A549 (cell line): ENCODE measurements around the gene RBL1. TPM values are rescaled to one million over a fixed set of nuclear protein-coding genes. Genes with fewer than 3 reads are reported as not detected.
A peak's percentile ranks its signal among the peaks of the same experiment; 100 is the strongest.

Experiments used
- ATAC-seq, 2 experiments: fragments of 200-7000 bp in 1 of 2; fragments of >200 bp in 1 of 2; cut with Nextera tagmentation in 1 of 2; cut with Tn5 transposase in 1 of 2; 3 replicates each; pipeline versions ENCODE4 v1.8.0 to v1.9.1; 2018 to 2020; ENCODE audit warnings: mild to moderate bottlenecking in 1 of 2, moderate library complexity in 1 of 2
- CTCF ChIA-PET: fragments of 300-600 bp; sonication (Branson Sonifier 250); formaldehyde crosslinking; extraction: SDS; loops from one replicate; lab custom pipeline; 2021; ENCODE audit warnings: antibody characterized with exemption, inconsistent platforms; lab: Yijun Ruan, JAX
- POLR2A ChIA-PET: fragments of 350-600 bp; formaldehyde crosslinking; extraction: SDS; loops from one replicate; lab custom pipeline; 2021; ENCODE audit warnings: antibody characterized with exemption, inconsistent platforms; lab: Yijun Ruan, JAX
- DNase-seq, 2 experiments: peaks; one replicate each; pipeline versions ENCODE4 v3.0.0 to v3.0.0-alpha.2; 2011 to 2016; ENCODE audit warnings: low read depth in 1 of 2, low spot score in 1 of 2
- FAIRE-seq: peaks from 2 replicates; lab custom pipeline; 2011; peaks lifted over from hg19 to GRCh38; lab: Jason Lieb, UNC
- H3K27ac ChIP-seq, 2 experiments: fragments of >200 bp; sonication (Bioruptor Twin); formaldehyde crosslinking; 3 replicates each; pipeline ENCODE4 v1.5.1; 2016 to 2017
- H3K4me1 ChIP-seq: fragments of >200 bp; sonication (Bioruptor Twin); formaldehyde crosslinking; 3 replicates; pipeline ENCODE4 v1.6.1; 2016
- H3K4me2 ChIP-seq: fragments of >200 bp; sonication (Bioruptor Twin); formaldehyde crosslinking; 3 replicates; pipeline ENCODE4 v1.6.1; 2016
- H3K4me3 ChIP-seq: fragments of >200 bp; sonication (Bioruptor Twin); formaldehyde crosslinking; 3 replicates; pipeline ENCODE4 v1.5.1; 2016
- H3K9me3 ChIP-seq: fragments of >200 bp; sonication (Bioruptor Twin); formaldehyde crosslinking; 3 replicates; pipeline ENCODE4 v1.6.1; 2016
- BHLHE40 ChIP-seq: IDR thresholded peaks from 2 replicates; pipeline ENCODE4 v1.6.1; 2012; ENCODE audit warnings: low read depth, low read length, inconsistent platforms
- CBX2 ChIP-seq: fragments of 200-600 bp; sonication (generic); IDR thresholded peaks from 2 replicates; pipeline ENCODE4 v1.6.1; 2016; ENCODE audit warnings: low read depth, mild to moderate bottlenecking, borderline replicate concordance
- EHF ChIP-seq: fragments of 250-450 bp; sonication (Bioruptor Pico); IDR thresholded peaks from 2 replicates; pipeline ENCODE4 v1.5.0; 2020; ENCODE audit warnings: mild to moderate bottlenecking
- EHMT2 ChIP-seq: fragments of 200-600 bp; sonication (generic); IDR thresholded peaks from 2 replicates; pipeline ENCODE4 v1.6.1; 2016; ENCODE audit warnings: antibody characterized with exemption, low read depth, mild to moderate bottlenecking, moderate library complexity
- EP300 ChIP-seq, 2 experiments: fragments of >200 bp; sonication (Bioruptor Twin); formaldehyde crosslinking; IDR thresholded peaks; 2 replicates in 1 of 2; 3 replicates in 1 of 2; pipeline ENCODE4 v1.6.1; 2016 to 2017
- FOSL2 ChIP-seq, 2 experiments: fragments of 450-650 bp in 1 of 2; fragments of >200 bp in 1 of 2; sonication (Bioruptor Twin) in 1 of 2; formaldehyde crosslinking; IDR thresholded peaks; 2 replicates each; pipeline versions ENCODE4 v1.5.0 to v1.6.1; 2016 to 2020; ENCODE audit warnings: mild to moderate bottlenecking in 1 of 2, moderate library complexity in 1 of 2
- FOXS1 ChIP-seq: fragments of 250-450 bp; sonication (Bioruptor Pico); IDR thresholded peaks from 2 replicates; pipeline ENCODE4 v1.5.0; 2020; ENCODE audit warnings: mild to moderate bottlenecking, moderate library complexity
- HDAC2 ChIP-seq: fragments of 200-600 bp; sonication (generic); IDR thresholded peaks from 2 replicates; pipeline ENCODE4 v1.6.1; 2016
- HEYL ChIP-seq: fragments of 250-450 bp; sonication (Bioruptor Pico); IDR thresholded peaks from 2 replicates; pipeline ENCODE4 v1.8.0; 2021; ENCODE audit warnings: mild to moderate bottlenecking, moderate library complexity
- HOXA7 ChIP-seq: fragments of 250-450 bp; sonication (Bioruptor Pico); IDR thresholded peaks from 2 replicates; pipeline ENCODE4 v1.5.0; 2020; ENCODE audit warnings: mild to moderate bottlenecking, moderate library complexity
- HOXB13 ChIP-seq: fragments of 250-450 bp; sonication (Bioruptor Pico); IDR thresholded peaks from 2 replicates; pipeline ENCODE4 v1.5.0; 2020; ENCODE audit warnings: low read depth, mild to moderate bottlenecking, moderate library complexity
- HOXB5 ChIP-seq: fragments of 250-450 bp; sonication (Bioruptor Pico); IDR thresholded peaks from 2 replicates; pipeline ENCODE4 v1.5.0; 2020; ENCODE audit warnings: mild to moderate bottlenecking, moderate library complexity
- JUNB ChIP-seq: fragments of >200 bp; sonication (Bioruptor Twin); formaldehyde crosslinking; IDR thresholded peaks from 2 replicates; pipeline ENCODE4 v1.6.1; 2016
- MYC ChIP-seq: IDR thresholded peaks from 2 replicates; pipeline ENCODE4 v1.6.1; 2012; ENCODE audit warnings: mild to moderate bottlenecking, inconsistent platforms, low read length, improper control_type of control experiment, borderline replicate concordance
- NFE2L2 ChIP-seq: fragments of 150-350 bp; conservative IDR thresholded peaks from 2 replicates; pipeline ENCODE4 v1.6.1; 2014; ENCODE audit warnings: low read length
- NPAS2 ChIP-seq: fragments of 250-450 bp; sonication (Bioruptor Pico); IDR thresholded peaks from 2 replicates; pipeline ENCODE4 v1.8.0; 2022; ENCODE audit warnings: mild to moderate bottlenecking, moderate library complexity, borderline replicate concordance
- PHF8 ChIP-seq: fragments of 200-600 bp; sonication (generic); IDR thresholded peaks from 2 replicates; pipeline ENCODE4 v1.6.1; 2016; ENCODE audit warnings: low read depth, mild to moderate bottlenecking, antibody characterized with exemption, moderate library complexity, borderline replicate concordance
- RAD21 ChIP-seq, 2 experiments: fragments of >200 bp in 1 of 2; sonication (Bioruptor Twin) in 1 of 2; formaldehyde crosslinking in 1 of 2; IDR thresholded peaks in 1 of 2; conservative IDR thresholded peaks in 1 of 2; 2 replicates in 1 of 2; 3 replicates in 1 of 2; pipeline ENCODE4 v1.6.1; 2012 to 2018; ENCODE audit warnings: inconsistent platforms in 1 of 2
- RARB ChIP-seq: fragments of 250-450 bp; sonication (Bioruptor Pico); IDR thresholded peaks from 2 replicates; pipeline ENCODE4 v1.8.0; 2021; ENCODE audit warnings: mild to moderate bottlenecking, moderate library complexity
- RNF2 ChIP-seq: fragments of 200-600 bp; sonication (generic); IDR thresholded peaks from 2 replicates; pipeline ENCODE4 v1.6.1; 2016; ENCODE audit warnings: low read depth, mild to moderate bottlenecking, antibody characterized with exemption, moderate library complexity, borderline replicate concordance
- SMC3 ChIP-seq: fragments of >200 bp; sonication (Bioruptor Twin); formaldehyde crosslinking; IDR thresholded peaks from 3 replicates; pipeline ENCODE4 v1.6.1; 2018; ENCODE audit warnings: inconsistent platforms
- TP53 ChIP-seq: fragments of 250-450 bp; sonication (Bioruptor Pico); IDR thresholded peaks from 2 replicates; pipeline ENCODE4 v1.5.0; 2021; ENCODE audit warnings: mild to moderate bottlenecking, moderate library complexity
- ZC3H11A ChIP-seq: fragments of 450-650 bp; IDR thresholded peaks from 2 replicates; pipeline ENCODE4 v1.6.1; 2014; ENCODE audit warnings: antibody characterized with exemption, mild to moderate bottlenecking
- WGBS: methylation state at CpG from one replicate; pipeline ENCODE4 v1.1.6; 2017; ENCODE audit errors: missing lambda C conversion rate; 5-methylcytosine and 5-hydroxymethylcytosine counted together
- polyA plus RNA-seq, 4 experiments: library from polyadenylated mRNA; depleted of rRNA in 3 of 4; stranded (reverse); fragments of >200 nt; fragmentation: RNase III in 1 of 4; extraction: RNeasy Plus Mini Kit Qiagen cat#74134 plus additional on column Dnase treatment in 1 of 4; gene quantifications; 2 replicates in 3 of 4; 3 replicates in 1 of 4; pipeline ENCODE4 v1.2.3, GENCODE V29; 2011 to 2017
- TF ChIP-seq, protein P1 (sequence below): fragments of >200 bp; sonication (Bioruptor Twin); formaldehyde crosslinking; IDR thresholded peaks from 3 replicates; pipeline ENCODE4 v1.5.1; 2016
- TF ChIP-seq, protein P2 (sequence below): fragments of 450-650 bp; IDR thresholded peaks from 2 replicates; pipeline ENCODE4 v1.6.1; 2014; ENCODE audit warnings: antibody characterized with exemption

RBL1 gene
- polyA plus RNA-seq, 2 of the 4 experiments (the other 2 are of a cell fraction): 10.2 to 17.1 TPM

DNA sequence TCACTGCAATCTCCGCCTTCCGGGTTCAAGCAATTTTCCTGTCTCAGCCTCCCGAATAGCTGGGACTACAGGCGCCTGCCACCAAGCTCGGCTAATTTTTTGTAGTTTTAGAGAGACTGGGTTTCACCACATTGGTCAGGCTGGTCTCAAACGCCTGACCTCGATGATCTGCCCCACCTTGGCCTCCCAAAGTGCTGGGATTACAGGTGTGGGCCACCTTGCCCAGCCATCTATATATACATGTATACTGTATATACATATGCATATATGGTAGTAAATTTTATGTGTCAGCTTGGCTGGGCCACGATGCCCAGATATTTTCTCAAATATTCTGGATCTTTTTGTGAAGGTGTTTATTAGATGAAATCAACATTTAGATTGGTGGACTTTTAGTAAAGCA, 18.8 kb downstream of the RBL1 start:
- 94% methylated on average over 8 of the region's 8 CpGs for WGBS
- no peak overlapping the region for H3K4me3 ChIP-seq
- POLR2A ChIA-PET: interaction anchor here (0.7 kb wide), 1 partner anchor 259 kb away, joined by 5 read pairs; no protein-coding TSS in a partner anchor
- FAIRE-seq: no peak
- no peak overlapping the region for H3K4me2 ChIP-seq
- no peak for ATAC-seq
- peaks cover 12% of the 10 kb centered on the region; the same call in 1 of the 3 replicates for H3K4me1 ChIP-seq
- peaks cover 4% of the 10 kb centered on the region; the same call in 1 of the 3 replicates for H3K9me3 ChIP-seq
- TF ChIP-seq HEYL: no peak
- CTCF ChIA-PET: interaction anchor here (0.7 to 1.0 kb wide), 2 partner anchors 35 to 145 kb away, joined by 3 to 5 read pairs; no protein-coding TSS in a partner anchor
- no peak overlapping the region for H3K27ac ChIP-seq
- no peak for DNase-seq

DNA sequence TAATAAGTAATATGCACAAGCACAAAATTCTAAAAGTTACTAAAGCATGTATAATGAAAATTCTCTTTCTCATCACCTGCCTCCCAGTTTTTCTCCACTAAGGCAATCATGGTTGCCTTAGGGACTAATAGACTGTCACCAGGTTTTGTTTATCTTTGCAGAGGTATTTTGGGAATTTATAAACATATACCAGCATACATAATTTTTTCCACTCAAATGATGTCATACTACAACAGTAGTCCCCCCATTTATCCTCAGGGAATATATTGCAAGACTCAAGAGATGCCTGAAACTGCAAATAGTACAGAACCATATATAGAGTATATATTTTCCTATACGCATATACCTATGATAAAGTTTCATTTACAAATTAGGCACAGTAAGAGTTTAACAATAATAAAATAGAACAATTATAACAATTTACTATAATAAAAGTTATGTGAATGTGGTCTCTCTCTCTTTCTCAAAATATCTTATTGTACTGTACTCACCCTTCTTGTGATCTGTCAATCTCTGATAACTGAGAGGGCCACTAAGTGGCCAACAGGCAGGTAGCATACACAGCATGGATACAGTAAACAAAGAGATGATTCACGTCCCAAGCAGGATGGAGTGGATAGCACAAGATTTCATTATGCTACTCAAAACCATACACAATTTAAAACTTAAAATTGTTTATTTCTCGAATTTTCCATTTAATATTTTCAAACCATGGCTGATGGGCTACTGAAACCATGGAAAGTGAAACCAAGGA, 19.7 kb downstream of the RBL1 start:
- TF ChIP-seq HOXB13 (CRISPR knock-in tag) (no peak), EP300 (IDR thresholded peaks at IDR 0.05) (no peak), BHLHE40 (no peak), SMC3 (no peak), NFE2L2 (no peak), RAD21 (conservative IDR thresholded peaks at IDR 0.05 in 1 of 2, IDR thresholded peaks at IDR 0.05 in 1 of 2) (no peak), HDAC2 (no peak), HOXB5 (CRISPR knock-in tag) (no peak), JUNB (no peak), TP53 (no peak), EHF (CRISPR knock-in tag) (no peak), PHF8 (no peak), RARB (CRISPR knock-in tag) (no peak)
- TF ChIP-seq, protein P1, sequence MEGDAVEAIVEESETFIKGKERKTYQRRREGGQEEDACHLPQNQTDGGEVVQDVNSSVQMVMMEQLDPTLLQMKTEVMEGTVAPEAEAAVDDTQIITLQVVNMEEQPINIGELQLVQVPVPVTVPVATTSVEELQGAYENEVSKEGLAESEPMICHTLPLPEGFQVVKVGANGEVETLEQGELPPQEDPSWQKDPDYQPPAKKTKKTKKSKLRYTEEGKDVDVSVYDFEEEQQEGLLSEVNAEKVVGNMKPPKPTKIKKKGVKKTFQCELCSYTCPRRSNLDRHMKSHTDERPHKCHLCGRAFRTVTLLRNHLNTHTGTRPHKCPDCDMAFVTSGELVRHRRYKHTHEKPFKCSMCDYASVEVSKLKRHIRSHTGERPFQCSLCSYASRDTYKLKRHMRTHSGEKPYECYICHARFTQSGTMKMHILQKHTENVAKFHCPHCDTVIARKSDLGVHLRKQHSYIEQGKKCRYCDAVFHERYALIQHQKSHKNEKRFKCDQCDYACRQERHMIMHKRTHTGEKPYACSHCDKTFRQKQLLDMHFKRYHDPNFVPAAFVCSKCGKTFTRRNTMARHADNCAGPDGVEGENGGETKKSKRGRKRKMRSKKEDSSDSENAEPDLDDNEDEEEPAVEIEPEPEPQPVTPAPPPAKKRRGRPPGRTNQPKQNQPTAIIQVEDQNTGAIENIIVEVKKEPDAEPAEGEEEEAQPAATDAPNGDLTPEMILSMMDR: no peak
- TF ChIP-seq, protein P2, sequence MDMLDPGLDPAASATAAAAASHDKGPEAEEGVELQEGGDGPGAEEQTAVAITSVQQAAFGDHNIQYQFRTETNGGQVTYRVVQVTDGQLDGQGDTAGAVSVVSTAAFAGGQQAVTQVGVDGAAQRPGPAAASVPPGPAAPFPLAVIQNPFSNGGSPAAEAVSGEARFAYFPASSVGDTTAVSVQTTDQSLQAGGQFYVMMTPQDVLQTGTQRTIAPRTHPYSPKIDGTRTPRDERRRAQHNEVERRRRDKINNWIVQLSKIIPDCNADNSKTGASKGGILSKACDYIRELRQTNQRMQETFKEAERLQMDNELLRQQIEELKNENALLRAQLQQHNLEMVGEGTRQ: no peak
- ATAC-seq (peak in 1 of 2 experiments; percentile 46; a peak in 2 of 6 replicates), FAIRE-seq (no peak), DNase-seq (no peak)
- H3K9me3 ChIP-seq: peaks cover 4% of the 10 kb centered on the region; the same call in 1 of the 3 replicates
- CTCF ChIA-PET: no interaction called here
- WGBS: 72% methylated on average over 3 of the region's 3 CpGs
- no peak overlapping the region for H3K27ac ChIP-seq
- POLR2A ChIA-PET: no interaction called here
- no peak overlapping the region for H3K4me3 ChIP-seq
- peaks cover 12% of the 10 kb centered on the region; the same call in 1 of the 3 replicates for H3K4me1 ChIP-seq
- no peak overlapping the region for H3K4me2 ChIP-seq

DNA sequence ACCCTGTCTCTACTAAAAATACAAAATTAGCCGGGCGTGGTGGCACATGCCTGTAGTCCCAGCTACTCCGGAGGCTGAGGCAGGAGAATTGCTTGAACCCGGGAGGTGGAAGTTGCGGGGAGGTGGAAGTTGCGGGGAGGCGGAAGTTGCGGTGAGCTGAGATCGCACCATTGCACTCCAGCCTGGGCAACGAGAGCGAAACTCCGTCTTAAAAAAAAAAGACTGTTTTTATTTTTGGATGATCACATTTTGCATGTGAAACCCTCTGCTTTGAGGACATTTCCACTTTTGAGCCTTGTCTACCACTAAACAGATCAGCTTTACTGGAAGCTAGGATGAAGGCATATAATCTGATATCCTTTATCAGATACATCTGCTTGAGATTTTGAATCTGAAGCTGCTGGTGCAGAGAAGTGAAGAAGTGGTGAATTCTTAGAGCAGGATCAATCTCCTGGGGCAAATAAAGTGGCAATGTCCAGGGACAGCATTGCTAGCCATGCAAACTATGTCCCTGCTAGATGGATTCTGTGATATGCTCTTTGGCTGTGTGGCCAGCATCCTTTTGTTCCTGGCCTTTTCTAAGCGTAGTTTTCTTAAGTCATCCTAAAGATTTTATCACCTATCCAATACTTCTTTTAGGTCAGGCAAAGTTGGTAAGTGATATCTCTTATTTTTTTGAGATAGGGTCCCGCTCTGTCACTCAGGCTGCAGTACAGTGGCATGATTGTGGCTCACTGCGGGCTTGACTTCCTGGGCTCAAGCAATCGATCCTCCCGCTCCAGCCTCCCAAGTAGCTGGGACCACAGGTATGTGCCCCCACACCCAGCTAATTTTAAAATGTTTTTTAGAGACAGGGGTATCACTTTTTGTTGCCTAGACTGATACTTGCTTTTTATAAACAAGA, 23.3 kb downstream of the RBL1 start:
- FAIRE-seq (no peak), ATAC-seq (no peak), DNase-seq (no peak)
- Histone ChIP-seq H3K4me2 (no peak overlapping the region), H3K4me1 (peaks cover 12% of the 10 kb centered on the region; the same call in 1 of the 3 replicates), H3K4me3 (no peak overlapping the region), H3K9me3 (peaks cover 4% of the 10 kb centered on the region; the same call in 1 of the 3 replicates), H3K27ac (no peak overlapping the region)
- ChIA-PET POLR2A (no interaction called here), CTCF (no interaction called here)
- 94% methylated on average over 17 of the region's 17 CpGs for WGBS
- TF ChIP-seq ZC3H11A (no peak), RNF2 (no peak), FOXS1 (CRISPR knock-in tag) (no peak), FOSL2 (IDR thresholded peaks at IDR 0.05) (no peak), FOSL2 (CRISPR knock-in tag; IDR thresholded peaks at IDR 0.05) (no peak), EHMT2 (no peak), BHLHE40 (no peak), HOXA7 (CRISPR knock-in tag) (no peak), MYC (no peak), CBX2 (no peak), NPAS2 (CRISPR knock-in tag) (no peak), SMC3 (no peak)
